ENCODE results near the gene TRIM8.
"Not testable (repeated sequence)": the region's sequence is repeated elsewhere in the genome, so short reads cannot be mapped to it uniquely, and the experiment has no call there.

The TRIM8 gene

DNA sequence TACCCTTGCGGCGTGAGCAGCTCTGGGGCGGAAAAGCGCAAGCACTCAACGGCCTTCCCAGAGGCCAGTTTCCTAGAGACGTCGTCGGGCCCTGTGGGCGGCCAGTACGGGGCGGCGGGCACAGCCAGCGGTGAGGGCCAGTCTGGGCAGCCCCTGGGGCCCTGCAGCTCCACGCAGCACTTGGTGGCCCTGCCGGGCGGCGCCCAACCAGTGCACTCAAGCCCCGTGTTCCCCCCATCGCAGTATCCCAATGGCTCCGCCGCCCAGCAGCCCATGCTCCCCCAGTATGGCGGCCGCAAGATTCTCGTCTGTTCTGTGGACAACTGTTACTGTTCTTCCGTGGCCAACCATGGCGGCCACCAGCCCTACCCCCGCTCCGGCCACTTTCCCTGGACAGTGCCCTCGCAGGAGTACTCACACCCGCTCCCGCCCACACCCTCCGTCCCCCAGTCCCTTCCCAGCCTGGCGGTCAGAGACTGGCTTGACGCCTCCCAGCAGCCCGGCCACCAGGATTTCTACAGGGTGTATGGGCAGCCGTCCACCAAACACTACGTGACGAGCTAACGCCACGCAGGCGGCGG is 12.6 kb downstream of the TRIM8 start:
- Histone ChIP-seq H3K27me3 (ENCODE audit: control insufficient read depth, insufficient read depth, low read length) (no peaks in the 10 kb centered on the region), H3K9ac (ENCODE audit: low read length) (no peak overlapping the region), H3K9me3 (ENCODE audit: control insufficient read depth, low read depth, low read length) (no peaks in the 10 kb centered on the region), H3K36me3 (ENCODE audit: control insufficient read depth, low read depth, low read length) (peaks cover 32% of the 10 kb centered on the region), H3K4me3 (ENCODE audit: low read length) (no peak overlapping the region), H3K4me1 (ENCODE audit: control insufficient read depth, low read depth, low read length) (no peaks in the 10 kb centered on the region), H3K27ac (ENCODE audit: low read length) (no peak overlapping the region)

DNA sequence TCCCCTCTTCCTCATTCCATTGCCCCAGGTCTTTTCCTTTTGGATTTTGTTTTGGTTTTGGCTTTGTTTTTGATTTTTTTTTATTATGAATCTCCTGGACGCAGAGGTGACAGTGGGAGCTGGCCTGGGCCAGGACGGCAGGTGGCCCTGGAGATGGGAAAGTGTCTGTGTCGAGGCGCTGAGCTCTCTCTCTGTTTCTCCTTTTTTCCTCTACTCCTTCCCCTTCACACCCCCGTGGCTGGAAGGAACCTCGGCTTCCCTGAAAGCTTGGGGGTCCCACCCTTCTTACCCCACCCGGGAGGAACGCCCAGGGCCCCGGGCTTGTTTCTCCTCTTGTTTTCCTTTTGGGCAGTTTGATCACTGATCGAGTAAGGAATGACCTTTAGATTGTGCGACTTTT is 13.2 kb downstream of the TRIM8 start:
- peaks cover 32% of the 10 kb centered on the region for H3K36me3 ChIP-seq (ENCODE audit: control insufficient read depth, low read depth, low read length)
- no peak overlapping the region for H3K9ac ChIP-seq (ENCODE audit: low read length)
- no peaks in the 10 kb centered on the region for H3K27me3 ChIP-seq (ENCODE audit: control insufficient read depth, insufficient read depth, low read length)
- no peak overlapping the region for H3K4me3 ChIP-seq (ENCODE audit: low read length)
- H3K4me1 ChIP-seq (ENCODE audit: control insufficient read depth, low read depth, low read length) = no peaks in the 10 kb centered on the region
- H3K27ac ChIP-seq (ENCODE audit: low read length) = no peak overlapping the region
- no peaks in the 10 kb centered on the region for H3K9me3 ChIP-seq (ENCODE audit: control insufficient read depth, low read depth, low read length)

DNA sequence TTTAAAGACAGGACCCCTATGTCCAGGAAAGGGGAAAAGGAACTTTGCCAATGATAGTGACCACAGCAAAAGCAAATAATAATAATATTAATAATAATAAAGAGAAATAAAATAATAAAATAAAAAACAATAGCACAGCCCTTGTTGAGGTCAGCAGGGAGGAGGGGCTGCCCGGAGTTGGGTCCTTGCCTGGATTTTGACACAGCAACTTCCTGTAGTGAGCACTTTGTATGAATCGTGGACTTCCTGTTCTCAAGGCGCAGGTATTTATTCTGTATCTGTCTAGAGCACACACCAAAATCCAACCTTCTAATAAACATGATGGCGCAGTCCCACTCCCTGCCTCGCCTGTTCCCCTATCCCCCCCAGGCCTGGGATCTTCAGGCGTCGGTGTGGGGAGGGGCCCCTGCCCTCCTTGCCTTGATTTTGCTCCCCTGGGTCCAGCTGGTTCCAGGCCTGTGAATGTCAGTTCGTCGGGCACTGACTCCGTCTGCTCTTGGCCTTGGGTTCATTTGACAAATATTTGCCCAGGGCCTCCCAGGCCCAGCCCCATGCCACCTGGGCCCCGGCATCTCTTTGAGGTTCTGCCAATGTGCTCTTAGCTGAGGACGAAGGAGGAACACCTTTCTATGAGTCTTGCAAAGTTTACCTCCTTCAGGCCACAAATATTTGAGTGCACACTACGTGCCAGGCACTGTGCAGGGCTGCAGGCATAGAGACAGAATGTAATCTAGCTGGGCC is 13.9 kb downstream of the TRIM8 start:
- no peak overlapping the region for H3K4me3 ChIP-seq (ENCODE audit: low read length)
- no peak overlapping the region for H3K27ac ChIP-seq (ENCODE audit: low read length)
- no peak overlapping the region for H3K9ac ChIP-seq (ENCODE audit: low read length)
- no peaks in the 10 kb centered on the region for H3K4me1 ChIP-seq (ENCODE audit: control insufficient read depth, low read depth, low read length)
- H3K9me3 ChIP-seq (ENCODE audit: control insufficient read depth, low read depth, low read length) = no peaks in the 10 kb centered on the region
- H3K27me3 ChIP-seq (ENCODE audit: control insufficient read depth, insufficient read depth, low read length) = no peaks in the 10 kb centered on the region
- H3K36me3 ChIP-seq (ENCODE audit: control insufficient read depth, low read depth, low read length) = peaks cover 32% of the 10 kb centered on the region

DNA sequence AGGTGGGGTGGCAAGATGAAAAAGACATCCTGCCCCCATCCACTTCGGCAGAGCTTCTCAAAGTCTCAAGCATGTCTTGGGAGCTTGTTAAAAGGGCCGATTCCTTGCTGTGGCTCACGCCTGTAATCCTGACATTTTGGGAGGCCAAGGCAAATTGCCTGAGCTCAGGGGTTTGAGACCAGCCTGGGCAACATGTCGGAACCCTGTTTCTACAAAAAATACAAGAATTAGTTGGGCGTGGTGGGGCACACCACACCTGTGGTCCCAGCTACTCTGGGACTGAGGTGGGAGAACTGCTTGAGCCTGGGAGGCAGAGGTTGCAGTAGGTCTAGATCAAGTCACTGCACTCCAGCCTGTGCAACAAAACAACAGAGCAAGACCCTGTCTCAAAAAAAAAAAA is 14.5 kb downstream of the TRIM8 start:
- Histone ChIP-seq H3K9me3 (ENCODE audit: control insufficient read depth, low read depth, low read length) (no peaks in the 10 kb centered on the region), H3K4me1 (ENCODE audit: control insufficient read depth, low read depth, low read length) (no peaks in the 10 kb centered on the region), H3K36me3 (ENCODE audit: control insufficient read depth, low read depth, low read length) (peaks cover 32% of the 10 kb centered on the region), H3K9ac (ENCODE audit: low read length) (no peak overlapping the region), H3K4me3 (ENCODE audit: low read length) (no peak overlapping the region), H3K27ac (ENCODE audit: low read length) (no peak overlapping the region), H3K27me3 (ENCODE audit: control insufficient read depth, insufficient read depth, low read length) (no peaks in the 10 kb centered on the region)

DNA sequence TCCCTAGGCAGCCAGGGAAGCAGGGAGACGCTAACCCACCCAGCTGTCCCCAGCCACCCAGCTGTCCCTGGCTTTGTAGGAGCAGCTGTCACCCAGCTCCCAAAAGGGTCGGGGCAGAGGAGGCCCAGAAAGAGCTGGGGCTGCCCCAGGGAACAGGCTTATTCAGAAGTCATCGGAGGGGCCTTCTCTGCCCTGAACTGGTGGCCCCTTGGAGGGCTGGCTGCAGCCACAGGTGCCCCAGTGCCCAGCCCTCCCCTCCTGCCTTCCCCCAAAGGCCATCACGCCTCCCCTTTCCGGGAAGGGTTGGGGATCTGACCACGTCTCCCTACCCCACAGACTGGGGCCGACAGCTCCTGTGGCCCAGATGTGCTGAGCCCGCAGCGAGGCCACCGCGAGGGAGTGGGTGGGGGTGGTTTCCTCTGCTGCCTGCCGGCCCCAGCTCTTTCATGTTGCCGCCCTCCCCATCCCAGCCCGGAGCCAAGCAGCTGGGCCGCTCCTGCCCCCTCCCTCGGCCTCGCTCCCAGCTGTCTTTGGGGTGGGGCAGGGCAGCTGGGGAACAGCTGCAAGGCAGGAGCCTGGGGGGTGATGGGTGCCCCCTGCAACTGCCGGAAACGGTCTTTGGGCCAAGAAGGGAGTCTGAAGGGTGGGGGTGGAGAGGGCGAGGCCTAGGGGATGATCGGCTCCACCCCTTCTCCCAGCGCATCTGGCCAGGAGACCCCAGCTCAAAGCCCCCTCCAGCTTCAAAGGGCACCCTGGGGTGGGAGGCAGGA is 16.8 kb downstream of the TRIM8 start:
- H3K27me3 ChIP-seq (ENCODE audit: control insufficient read depth, insufficient read depth, low read length) = no peaks in the 10 kb centered on the region
- H3K36me3 ChIP-seq (ENCODE audit: control insufficient read depth, low read depth, low read length) = peaks cover 18% of the 10 kb centered on the region
- no peaks in the 10 kb centered on the region for H3K9me3 ChIP-seq (ENCODE audit: control insufficient read depth, low read depth, low read length)
- H3K27ac ChIP-seq (ENCODE audit: low read length) = no peak overlapping the region
- H3K4me3 ChIP-seq (ENCODE audit: low read length) = no peak overlapping the region
- H3K4me1 ChIP-seq (ENCODE audit: control insufficient read depth, low read depth, low read length) = no peaks in the 10 kb centered on the region
- no peak overlapping the region for H3K9ac ChIP-seq (ENCODE audit: low read length)

DNA sequence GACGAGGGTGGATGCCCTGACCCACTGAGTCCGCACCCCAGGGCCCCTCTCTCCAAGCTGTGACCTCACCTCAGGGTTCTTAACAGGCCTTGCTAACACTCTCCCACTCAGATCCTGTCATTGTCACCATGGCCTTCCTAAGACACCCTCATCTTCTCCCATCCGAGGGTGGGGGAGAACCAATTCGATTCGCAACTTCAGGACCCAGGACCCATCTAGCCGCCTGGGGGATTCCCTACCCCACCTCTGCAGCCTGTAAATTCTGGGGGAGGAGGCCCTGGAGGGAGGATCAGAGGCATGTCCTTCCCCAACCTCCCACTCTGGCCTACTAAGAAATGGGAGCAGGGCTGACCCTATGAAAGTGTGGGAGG is 17.4 kb downstream of the TRIM8 start:
- Histone ChIP-seq H3K9me3 (ENCODE audit: control insufficient read depth, low read depth, low read length) (no peaks in the 10 kb centered on the region), H3K9ac (ENCODE audit: low read length) (no peak overlapping the region), H3K4me3 (ENCODE audit: low read length) (no peak overlapping the region), H3K27ac (ENCODE audit: low read length) (no peak overlapping the region), H3K36me3 (ENCODE audit: control insufficient read depth, low read depth, low read length) (peaks cover 12% of the 10 kb centered on the region), H3K4me1 (ENCODE audit: control insufficient read depth, low read depth, low read length) (no peaks in the 10 kb centered on the region), H3K27me3 (ENCODE audit: control insufficient read depth, insufficient read depth, low read length) (no peaks in the 10 kb centered on the region)

DNA sequence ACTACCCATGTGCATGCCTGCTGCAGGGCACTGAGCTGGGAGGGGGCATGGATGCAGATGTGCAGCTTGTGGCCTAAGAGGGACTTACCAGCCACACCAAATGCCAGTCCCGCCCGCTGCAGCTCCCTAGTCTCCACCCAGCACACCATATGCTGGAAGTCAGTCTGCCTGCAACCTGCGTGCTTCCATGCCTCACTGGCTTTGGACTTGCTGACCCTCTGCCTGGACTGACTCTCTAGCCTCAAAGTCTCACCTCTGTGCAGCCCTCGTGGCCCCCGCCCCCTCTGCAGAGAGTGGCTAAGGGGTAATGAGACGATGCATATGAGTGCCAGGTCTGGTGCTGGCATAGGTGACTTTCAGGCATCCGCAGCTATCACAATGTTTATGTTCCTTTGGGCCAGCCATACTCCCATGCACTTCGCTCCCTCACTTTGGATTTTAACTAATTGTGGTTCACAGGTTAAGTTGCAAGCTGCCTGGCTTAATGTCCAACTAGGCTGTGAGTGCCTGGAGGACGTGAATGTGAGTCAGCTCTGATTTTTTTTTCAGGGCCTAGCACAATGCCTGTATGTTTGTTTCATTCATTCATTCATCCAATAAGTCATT is 21.7 kb downstream of the TRIM8 start:
- H3K9me3 ChIP-seq (ENCODE audit: control insufficient read depth, low read depth, low read length) = no peaks in the 10 kb centered on the region
- no peak overlapping the region for H3K4me3 ChIP-seq (ENCODE audit: low read length)
- no peak overlapping the region for H3K27ac ChIP-seq (ENCODE audit: low read length)
- H3K36me3 ChIP-seq (ENCODE audit: control insufficient read depth, low read depth, low read length) = no peaks in the 10 kb centered on the region
- H3K27me3 ChIP-seq (ENCODE audit: control insufficient read depth, insufficient read depth, low read length) = no peaks in the 10 kb centered on the region
- H3K4me1 ChIP-seq (ENCODE audit: control insufficient read depth, low read depth, low read length) = peaks cover 9% of the 10 kb centered on the region
- no peak overlapping the region for H3K9ac ChIP-seq (ENCODE audit: low read length)

DNA sequence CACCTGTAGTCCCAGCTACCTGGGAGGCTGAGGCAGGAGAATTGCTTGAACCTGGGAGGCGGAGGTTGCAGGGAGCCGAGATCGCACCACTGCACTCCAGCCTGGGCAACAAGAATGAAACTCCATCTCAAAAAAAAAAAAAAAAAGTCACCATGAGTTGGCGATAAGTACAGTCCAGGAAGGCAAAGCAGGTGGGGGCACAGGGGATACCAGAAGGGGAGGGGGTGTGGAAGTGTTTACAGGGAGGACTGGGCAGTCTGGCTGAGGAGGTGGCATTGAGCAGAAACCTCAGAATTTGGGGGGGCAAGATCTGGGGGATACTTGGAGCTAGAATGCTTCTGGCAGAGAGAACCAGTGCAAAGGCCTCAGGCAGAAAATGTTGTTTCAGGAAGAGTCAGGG is 23.1 kb downstream of the TRIM8 start:
- not testable (repeated sequence) for H3K4me3 ChIP-seq (ENCODE audit: low read length); H3K9me3 ChIP-seq (ENCODE audit: control insufficient read depth, low read depth, low read length); H3K36me3 ChIP-seq (ENCODE audit: control insufficient read depth, low read depth, low read length); H3K27ac ChIP-seq (ENCODE audit: low read length); H3K9ac ChIP-seq (ENCODE audit: low read length); H3K4me1 ChIP-seq (ENCODE audit: control insufficient read depth, low read depth, low read length); H3K27me3 ChIP-seq (ENCODE audit: control insufficient read depth, insufficient read depth, low read length)

DNA sequence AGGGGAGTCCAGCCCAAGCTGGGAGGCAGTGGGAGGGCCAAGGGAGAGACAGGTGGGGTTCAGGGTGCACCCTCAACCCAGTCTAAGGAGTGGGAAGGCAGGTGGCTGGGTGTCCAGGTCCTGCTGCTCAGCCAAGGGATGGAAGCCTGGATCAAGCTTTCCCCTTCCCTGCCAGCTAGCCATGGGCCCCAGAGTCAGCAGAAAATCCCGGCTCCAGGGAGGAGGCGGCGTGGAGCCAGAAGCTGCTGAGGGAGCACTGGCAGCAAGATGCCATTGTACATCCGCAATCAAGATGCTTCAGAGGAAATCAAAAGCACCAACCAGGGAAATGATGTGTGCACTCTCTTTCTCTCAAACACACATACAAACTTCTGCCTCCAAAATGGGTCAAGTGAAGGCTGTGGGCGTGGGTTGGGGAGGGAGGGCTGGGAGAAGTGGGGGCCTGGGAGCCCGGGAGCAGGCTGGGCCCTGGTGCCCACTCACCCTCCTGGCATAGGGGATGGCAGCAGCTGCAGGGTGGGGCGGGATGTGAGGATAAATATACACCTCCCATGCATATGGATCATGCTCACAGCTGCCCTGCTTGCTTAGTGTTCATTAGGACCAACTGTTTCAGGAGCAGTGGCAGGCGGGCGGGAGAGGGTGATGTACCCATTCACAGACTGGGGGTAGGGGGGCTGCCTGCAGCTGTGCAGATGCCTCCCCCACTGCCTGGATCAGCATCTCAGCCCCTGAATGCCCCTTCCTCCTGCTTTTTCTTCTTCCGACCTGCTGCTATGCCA is 24.2 kb downstream of the TRIM8 start:
- Histone ChIP-seq H3K27me3 (ENCODE audit: control insufficient read depth, insufficient read depth, low read length) (no peaks in the 10 kb centered on the region), H3K36me3 (ENCODE audit: control insufficient read depth, low read depth, low read length) (no peaks in the 10 kb centered on the region), H3K9me3 (ENCODE audit: control insufficient read depth, low read depth, low read length) (no peaks in the 10 kb centered on the region), H3K27ac (ENCODE audit: low read length) (no peak overlapping the region), H3K4me1 (ENCODE audit: control insufficient read depth, low read depth, low read length) (peaks cover 10% of the 10 kb centered on the region), H3K9ac (ENCODE audit: low read length) (no peak overlapping the region), H3K4me3 (ENCODE audit: low read length) (no peak overlapping the region)

DNA sequence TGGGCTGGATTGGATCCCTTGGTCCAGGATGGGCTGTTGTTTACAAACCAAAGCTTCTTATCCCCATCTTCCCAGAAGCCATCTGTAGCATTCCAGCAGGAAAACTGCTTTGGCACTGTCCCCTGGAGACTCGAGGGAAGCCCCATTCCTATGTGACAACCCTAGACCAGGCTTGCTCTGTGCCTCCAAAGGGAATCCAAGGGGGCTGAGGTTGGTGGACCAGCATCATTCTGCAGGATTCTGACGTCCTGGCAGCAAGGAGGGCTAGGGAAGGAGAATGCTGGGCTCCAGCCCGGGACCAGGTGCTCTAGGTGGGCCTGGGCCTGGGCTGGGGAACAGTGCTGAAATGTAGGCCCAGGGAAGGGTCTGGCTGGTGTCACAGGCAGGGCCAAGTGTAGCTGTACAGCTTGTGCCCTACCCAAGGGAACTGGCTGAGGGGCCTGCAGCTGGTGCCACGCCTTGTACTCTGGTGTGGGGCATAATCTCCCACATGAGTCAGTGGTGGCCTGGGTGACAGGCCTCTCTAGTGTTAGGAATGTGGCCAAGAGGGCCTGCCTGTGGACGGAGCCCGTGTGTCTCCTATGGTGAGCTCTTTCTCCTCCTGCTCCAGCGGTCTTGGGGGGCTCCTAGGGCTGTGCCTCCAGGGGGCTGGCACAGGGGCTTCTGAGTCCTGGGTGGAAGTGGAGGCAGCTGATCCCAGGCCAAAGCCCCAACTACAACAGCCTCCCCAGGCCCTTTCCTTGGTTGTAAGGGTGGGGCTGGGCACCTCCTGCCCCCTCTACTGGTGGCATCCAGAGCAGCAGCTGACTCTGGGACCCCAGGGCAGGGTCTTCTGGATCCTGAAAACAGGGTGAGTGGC is 25.2 kb downstream of the TRIM8 start:
- H3K27me3 ChIP-seq (ENCODE audit: control insufficient read depth, insufficient read depth, low read length) = no peaks in the 10 kb centered on the region
- no peak overlapping the region for H3K4me3 ChIP-seq (ENCODE audit: low read length)
- H3K27ac ChIP-seq (ENCODE audit: low read length) = no peak overlapping the region
- no peak overlapping the region for H3K9ac ChIP-seq (ENCODE audit: low read length)
- no peaks in the 10 kb centered on the region for H3K9me3 ChIP-seq (ENCODE audit: control insufficient read depth, low read depth, low read length)
- H3K4me1 ChIP-seq (ENCODE audit: control insufficient read depth, low read depth, low read length) = peaks cover 19% of the 10 kb centered on the region
- no peaks in the 10 kb centered on the region for H3K36me3 ChIP-seq (ENCODE audit: control insufficient read depth, low read depth, low read length)
